ENCODE measurements around the gene ACER2. TPM values are rescaled to one million over a fixed set of nuclear protein-coding genes. Genes with fewer than 3 reads are reported as not detected.

ACER2 gene
- total and polyA plus RNA-seq, 2 of the 8 experiments (the other 6 are each of a cell fraction or from before 2014, with no cell fraction given): 7.4 to 8.8 TPM

GRCh38 chr9:19446361-19446861 lies 37.6 kb downstream of the ACER2 start (continued):
- TF ChIP-seq TEAD4 (IDR thresholded peaks at IDR 0.05; ENCODE audit: low read depth, low read length): no peak
- TF ChIP-seq CTBP2 (IDR thresholded peaks at IDR 0.05; ENCODE audit: borderline replicate concordance, insufficient read depth, insufficient read length, low read length): no peak
- no peak for TF ChIP-seq YY1 (IDR thresholded peaks at IDR 0.05; ENCODE audit: low read depth, low read length)
- TF ChIP-seq ZNF274 (IDR thresholded peaks at IDR 0.05; ENCODE audit: borderline replicate concordance, extremely low read depth, low read length): no peak
- no peak for TF ChIP-seq RAD21 (IDR thresholded peaks at IDR 0.05 in 1 of 2, conservative IDR thresholded peaks at IDR 0.05 in 1 of 2; ENCODE audit: low read depth in 2 of 2, low read length in 2 of 2)
- TF ChIP-seq SP1 (IDR thresholded peaks at IDR 0.05; ENCODE audit: low read depth, low read length): peak; percentile 64; the same call in 1 of the 2 replicates
- no peak for TF ChIP-seq POLR2A (IDR thresholded peaks at IDR 0.05; ENCODE audit: control extremely low read depth in 1 of 2, low read depth in 2 of 2, low read length in 2 of 2)
- no peak for TF ChIP-seq SAP30 (IDR thresholded peaks at IDR 0.05; ENCODE audit: insufficient read depth, insufficient replicate concordance, low read length)
- TF ChIP-seq CEBPB (IDR thresholded peaks at IDR 0.05; ENCODE audit: low read depth, low read length): no peak
- peak in 1 of 2 experiments; percentile 51; a peak in 1 of 3 replicates for TF ChIP-seq EP300 (IDR thresholded peaks at IDR 0.05; ENCODE audit: borderline replicate concordance in 1 of 2, low read depth in 2 of 2, low read length in 2 of 2)
- TF ChIP-seq ASH2L (IDR thresholded peaks at IDR 0.05; ENCODE audit: low read length): peak; percentile 89
- TF ChIP-seq KDM1A (IDR thresholded peaks at IDR 0.05; ENCODE audit: borderline replicate concordance, low read length): peak; percentile 37; the same call in 1 of the 2 replicates
- no peak for TF ChIP-seq ATF3 (IDR thresholded peaks at IDR 0.05; ENCODE audit: insufficient read depth, low read depth, low read length)
- peak; percentile 34; the same call in 1 of the 2 replicates for TF ChIP-seq ATF2 (IDR thresholded peaks at IDR 0.05; ENCODE audit: low read length)
- TF ChIP-seq RNF2 (IDR thresholded peaks at IDR 0.05; ENCODE audit: borderline replicate concordance, low read depth, low read length, missing control alignments, poor library complexity, severe bottlenecking): no peak
- no peak; a peak in 1 of 4 replicates for TF ChIP-seq SIN3A (conservative IDR thresholded peaks at IDR 0.05 in 1 of 2, IDR thresholded peaks at IDR 0.05 in 1 of 2; ENCODE audit: low read depth in 1 of 2, low read length in 2 of 2)
- no peak for TF ChIP-seq GABPA (IDR thresholded peaks at IDR 0.05; ENCODE audit: borderline replicate concordance, insufficient read depth, low read length)
- no peak for TF ChIP-seq CBX5 (IDR thresholded peaks at IDR 0.05; ENCODE audit: low read depth, low read length)
- TF ChIP-seq HDAC6 (IDR thresholded peaks at IDR 0.05; ENCODE audit: low read depth, low read length): no peak
- no peak for TF ChIP-seq BACH1 (IDR thresholded peaks at IDR 0.05; ENCODE audit: low read length)
- TF ChIP-seq NRF1 (IDR thresholded peaks at IDR 0.05; ENCODE audit: low read depth, low read length): no peak
- no peak for TF ChIP-seq POLR2AphosphoS5 (IDR thresholded peaks at IDR 0.05; ENCODE audit: low read depth, low read length)

Measured in H1 (cell line).